Activated CD4-positive, alpha-beta T cell treated with anti-CD3 and anti-CD28 coated beads for 4 hours (primary cell): ENCODE data around the gene MTA1.

Experiments used
- DNase-seq, 2 donors: peaks; one replicate each; pipeline ENCODE4 v3.0.0-alpha.2; 2020

The MTA1 gene

GRCh38 chr14:105411017-105411941 is 8.3 kb upstream of the MTA1 start:
- DNase-seq, result peak in 1 of 2 donors; percentile 21

GRCh38 chr14:105411985-105412770 is 7.4 kb upstream of the MTA1 start:
- DNase-seq, result no peak

- no peak for DNase-seq
Measured at GRCh38 chr14:105412771-105413543, 6.7 kb upstream of the MTA1 start.

- no peak for DNase-seq
Measured at GRCh38 chr14:105413544-105413886, 6.1 kb upstream of the MTA1 start.

GRCh38 chr14:105414456-105415371 is 4.9 kb upstream of the MTA1 start:
- DNase-seq, result peak; percentile 52 to 59

- DNase-seq, result no peak
Measured at GRCh38 chr14:105415481-105416428, 3.9 kb upstream of the MTA1 start.

- no peak for DNase-seq
Measured at GRCh38 chr14:105416671-105417070, 3.0 kb upstream of the MTA1 start.

- no peak for DNase-seq
Measured at GRCh38 chr14:105417690-105418121, 1.9 kb upstream of the MTA1 start.

GRCh38 chr14:105418269-105419194 is 1.1 kb upstream of the MTA1 start:
- DNase-seq, result no peak

- DNase-seq, result peak in 1 of 2 donors; percentile 24
Measured at GRCh38 chr14:105420101-105420973, 710 bp downstream of the MTA1 start.

- DNase-seq, result no peak
Measured at GRCh38 chr14:105420974-105421674, 1.5 kb downstream of the MTA1 start.

GRCh38 chr14:105421723-105422615 is 2.3 kb downstream of the MTA1 start:
- DNase-seq, result no peak

GRCh38 chr14:105422695-105423487 is 3.3 kb downstream of the MTA1 start:
- DNase-seq, result no peak

- DNase-seq, result no peak
Measured at GRCh38 chr14:105423488-105424195, 4.0 kb downstream of the MTA1 start.

GRCh38 chr14:105424861-105425260 is 5.2 kb downstream of the MTA1 start:
- DNase-seq, result no peak
